K562 (cell line): Measurements from ENCODE around the gene POMT2. TPM values are rescaled to one million over a fixed set of nuclear protein-coding genes. Genes with fewer than 3 reads are reported as not detected.

ENCODE experiments used
- ATAC-seq: fragments of 200-7000 bp; cut with Tn5 transposase; 3 replicates; pipeline ENCODE4 v1.9.1; 2020; ENCODE audit warnings: moderate library complexity
- BruUV-seq: library from RNA; stranded (reverse); fragments of 400-500 nt; replicated peaks from 2 replicates; lab custom pipeline; 2021; lab: Mats Ljungman, UMichigan
- CTCF ChIA-PET: fragments of 300-600 bp; formaldehyde crosslinking; extraction: SDS; loops from one replicate; lab custom pipeline; 2021; ENCODE audit warnings: low intra/inter-chr PET ratio; lab: Yijun Ruan, JAX
- POLR2A ChIA-PET: fragments of 300-600, 350-650 bp; sonication (Branson Sonifier 250); formaldehyde crosslinking; extraction: SDS; loops from one replicate; lab custom pipeline; 2021; ENCODE audit warnings: antibody characterized with exemption, inconsistent platforms; lab: Yijun Ruan, JAX
- DNase-seq, 4 experiments: peaks; one replicate each; pipeline versions ENCODE4 v3.0.0 to v3.0.0-alpha.2; 2011 to 2018; ENCODE audit warnings: low spot score in 3 of 4, mixed read lengths in 3 of 4; ENCODE audit errors: extremely low read depth in 1 of 4
- FAIRE-seq: peaks from 2 replicates; lab custom pipeline; 2011; peaks lifted over from hg19 to GRCh38; lab: Jason Lieb, UNC
- H2AFZ ChIP-seq: 2 replicates; pipeline ENCODE4 v1.6.0; 2011; ENCODE audit warnings: low read depth, low read length, control low read depth, inconsistent platforms
- H3K27ac ChIP-seq: fragments of 200-600 bp; 3 replicates; pipeline ENCODE4 v1.8.0; 2011; ENCODE audit warnings: low read depth, mild to moderate bottlenecking, control low read depth, inconsistent platforms, low read length, moderate library complexity, mixed read lengths; ENCODE audit errors: extremely low read depth
- H3K27me3 ChIP-seq, 2 experiments: fragments of 300-600 bp in 1 of 2; 2 replicates in 1 of 2; 3 replicates in 1 of 2; pipeline versions ENCODE4 v1.6.0 to v1.8.0; 2011; ENCODE audit warnings: inconsistent platforms in 2 of 2, low read length in 2 of 2, mild to moderate bottlenecking in 1 of 2, mixed read lengths in 1 of 2, moderate library complexity in 1 of 2; ENCODE audit not compliant: control insufficient read depth in 2 of 2, insufficient read depth in 2 of 2
- H3K36me3 ChIP-seq: fragments of 300-600 bp; 3 replicates; pipeline ENCODE4 v1.8.0; 2011; ENCODE audit warnings: mild to moderate bottlenecking, low read length, inconsistent platforms; ENCODE audit not compliant: control insufficient read depth, insufficient read depth
- H3K4me1 ChIP-seq, 2 experiments: fragments of 200-600 bp in 1 of 2; replicated peaks in 1 of 2; 2 replicates in 1 of 2; 3 replicates in 1 of 2; pipeline versions ENCODE4 v1.5.1 to v1.8.0; 2011; ENCODE audit warnings: inconsistent platforms in 2 of 2, low read length in 2 of 2, mild to moderate bottlenecking in 1 of 2, mixed read lengths in 1 of 2, moderate library complexity in 1 of 2; ENCODE audit not compliant: control insufficient read depth in 2 of 2, insufficient read depth in 2 of 2
- H3K4me2 ChIP-seq: 2 replicates; pipeline ENCODE4 v1.6.1; 2011; ENCODE audit warnings: low read length, control low read depth, inconsistent platforms, mixed read lengths; ENCODE audit not compliant: insufficient read depth
- H3K4me3 ChIP-seq: fragments of 200-600 bp; sonication (generic), shearing (Covaris generic); 2 replicates; pipeline ENCODE4 v1.5.1; 2016; ENCODE audit warnings: control low read depth, inconsistent platforms
- H3K79me2 ChIP-seq: fragments of 200-600 bp; 3 replicates; pipeline ENCODE4 v1.8.0; 2011; ENCODE audit warnings: low read length, inconsistent platforms; ENCODE audit not compliant: control insufficient read depth, insufficient read depth
- H3K9ac ChIP-seq, 2 experiments: 2 replicates each; pipeline versions ENCODE4 v1.6.0 to v1.6.1; 2011; ENCODE audit warnings: low read depth in 2 of 2, low read length in 2 of 2, control low read depth in 1 of 2, inconsistent platforms in 1 of 2, mild to moderate bottlenecking in 1 of 2, mixed read lengths in 1 of 2; ENCODE audit not compliant: insufficient read depth in 1 of 2
- H3K9me1 ChIP-seq: one replicate; pipeline ENCODE4 v1.6.0; 2011; ENCODE audit warnings: inconsistent platforms, mild to moderate bottlenecking, low read length, moderate library complexity; ENCODE audit not compliant: control insufficient read depth, insufficient read depth
- H3K9me3 ChIP-seq: replicated peaks from 2 replicates; pipeline ENCODE4 v1.5.1; 2011; ENCODE audit warnings: low read depth, low read length, inconsistent platforms; ENCODE audit not compliant: control insufficient read depth, insufficient read depth
- H4K20me1 ChIP-seq: replicated peaks from 2 replicates; pipeline ENCODE4 v1.6.1; 2011; ENCODE audit warnings: low read length, inconsistent platforms, mixed read lengths; ENCODE audit not compliant: control insufficient read depth, insufficient read depth
- ADNP ChIP-seq: fragments of 200-800 bp; sonication (Bioruptor generic); IDR thresholded peaks from 2 replicates; pipeline ENCODE4 v1.6.1; 2016; ENCODE audit warnings: missing genetic modification characterization, missing compliant biosample characterization
- ARHGAP35 ChIP-seq: fragments of 450-650 bp; IDR thresholded peaks from 2 replicates; pipeline ENCODE4 v1.6.1; 2018; ENCODE audit not compliant: partially characterized antibody
- ELF2 ChIP-seq: fragments of 250-450 bp; sonication (Bioruptor Pico); IDR thresholded peaks from 2 replicates; pipeline ENCODE4 v1.5.0; 2021; ENCODE audit warnings: mild to moderate bottlenecking
- GTF2B ChIP-seq: IDR thresholded peaks from 2 replicates; pipeline ENCODE4 v1.6.1; 2011; ENCODE audit not compliant: insufficient read length; ENCODE audit errors: extremely low read depth
- HSF4 ChIP-seq: fragments of 250-450 bp; sonication (Bioruptor Pico); IDR thresholded peaks from 2 replicates; pipeline ENCODE4 v2.1.2; 2022; ENCODE audit warnings: mild to moderate bottlenecking, moderate library complexity, borderline replicate concordance
- MBD1 ChIP-seq: fragments of 250-450 bp; sonication (Bioruptor Pico); IDR thresholded peaks from 2 replicates; pipeline ENCODE4 v1.8.0; 2022; ENCODE audit warnings: inconsistent platforms
- MCM2 ChIP-seq: fragments of 450-650 bp; IDR thresholded peaks from 2 replicates; pipeline ENCODE4 v1.6.1; 2017; ENCODE audit warnings: low read depth, mild to moderate bottlenecking
- RREB1 ChIP-seq: fragments of 250-450 bp; sonication (Bioruptor Pico); IDR thresholded peaks from 2 replicates; pipeline ENCODE4 v1.4.0; 2020
- SIRT6 ChIP-seq: IDR thresholded peaks from one replicate; pipeline ENCODE4 v1.6.1; 2012; ENCODE audit warnings: low read depth, mild to moderate bottlenecking, control low read depth, inconsistent platforms, low read length, moderate library complexity
- ZBTB8A ChIP-seq: fragments of 450-650 bp; IDR thresholded peaks from 2 replicates; pipeline ENCODE4 v1.6.1; 2018; ENCODE audit warnings: mild to moderate bottlenecking, moderate library complexity; ENCODE audit not compliant: partially characterized antibody
- ZFP36 ChIP-seq: fragments of 150-350 bp; IDR thresholded peaks from 2 replicates; pipeline ENCODE4 v1.6.1; 2018; ENCODE audit warnings: low read length, low read depth; ENCODE audit not compliant: partially characterized antibody
- WGBS: fragments of 100-300 bp; shearing (Covaris generic); methylation state at CpG from one replicate; pipeline ENCODE4 v1.1.6; 2016; ENCODE audit warnings: low coverage, mixed read lengths; ENCODE audit not compliant: insufficient coverage; ENCODE audit errors: missing lambda C conversion rate; 5-methylcytosine and 5-hydroxymethylcytosine counted together
- in situ Hi-C: fragments of 300-500 bp; cut with MboI; formaldehyde crosslinking; loops from 4 replicates; pipeline ENCODE4 v1.15.0; 2018; ENCODE audit warnings: inconsistent platforms, mixed read lengths
- intact Hi-C: fragments of 100-400 bp; cut with micrococcal nuclease; formaldehyde crosslinking; loops from 2 replicates; pipeline ENCODE4 v1.14.2; 2022
- polyA plus RNA-seq, 8 experiments: library from polyadenylated mRNA; depleted of rRNA in 4 of 8; stranded (reverse) in 5 of 8; unstranded in 3 of 8; fragments of >200 nt; fragmentation: Nextera tagmentation in 2 of 8; fragmentation: Illumina TruSeq in 1 of 8; extraction: Ambion mirVana in 2 of 8; extraction: Trizol in 1 of 8; gene quantifications; 2 replicates each; pipeline versions ENCODE4 v1.2.1 to v1.2.3, GENCODE V29; 2011 to 2014; ENCODE audit warnings: inconsistent platforms in 1 of 8, missing spikeins in 1 of 8
- total RNA-seq, 7 experiments: library from RNA; depleted of rRNA in 6 of 7; stranded (reverse); fragments of >200 nt in 6 of 7; fragmentation: Illumina TruSeq in 2 of 7; extraction: Trizol in 2 of 7; gene quantifications; 2 replicates each; pipeline versions ENCODE4 v1.2.1 to v1.2.3, GENCODE V29; 2011 to 2021; ENCODE audit warnings: low replicate concordance in 1 of 7
- TF ChIP-seq, protein P1 (sequence below), 2 experiments: fragments of 200-800 bp in 1 of 2; sonication (Bioruptor generic) in 1 of 2; sonication (generic) in 1 of 2; formaldehyde crosslinking in 1 of 2; IDR thresholded peaks in 1 of 2; conservative IDR thresholded peaks in 1 of 2; 2 replicates each; pipeline versions ENCODE4 v1.5.0 to v1.6.1; 2016 to 2020; ENCODE audit warnings: missing compliant biosample characterization in 1 of 2, missing genetic modification characterization in 1 of 2, missing genetic modification reagents in 1 of 2

POMT2 gene
- total and polyA plus RNA-seq, 9 of the 15 experiments (the other 6 are each of a cell fraction or from before 2014, with no cell fraction given), result 0.39 to 16.6 (median 7.8) TPM

- Histone ChIP-seq H3K4me2 (no peak overlapping the region), H3K9me3 (no peaks in the 10 kb centered on the region), H2AFZ (no peak overlapping the region), H3K4me3 (no peak overlapping the region), H3K79me2 (peaks cover 20% of the 10 kb centered on the region; the same call in 2 of the 3 replicates), H3K36me3 (no peaks in the 10 kb centered on the region), H4K20me1 (no peaks in the 10 kb centered on the region), H3K27me3 (no peaks in the 10 kb centered on the region), H3K9ac (no peak overlapping the region), H3K9me1 (no peaks in the 10 kb centered on the region), H3K27ac (no peak overlapping the region), H3K4me1 (peaks cover 10 to 11% of the 10 kb centered on the region in 2 experiments; a peak in 4 of 5 replicates)
- TF ChIP-seq ARHGAP35 (no peak), MCM2 (no peak), ZFP36 (no peak), SIRT6 (no peak), ZBTB8A (no peak), MBD1 (CRISPR knock-in tag) (no peak), ELF2 (no peak), HSF4 (no peak), ADNP (tag) (no peak), RREB1 (CRISPR knock-in tag) (no peak), GTF2B (no peak)
- TF ChIP-seq, protein P1, sequence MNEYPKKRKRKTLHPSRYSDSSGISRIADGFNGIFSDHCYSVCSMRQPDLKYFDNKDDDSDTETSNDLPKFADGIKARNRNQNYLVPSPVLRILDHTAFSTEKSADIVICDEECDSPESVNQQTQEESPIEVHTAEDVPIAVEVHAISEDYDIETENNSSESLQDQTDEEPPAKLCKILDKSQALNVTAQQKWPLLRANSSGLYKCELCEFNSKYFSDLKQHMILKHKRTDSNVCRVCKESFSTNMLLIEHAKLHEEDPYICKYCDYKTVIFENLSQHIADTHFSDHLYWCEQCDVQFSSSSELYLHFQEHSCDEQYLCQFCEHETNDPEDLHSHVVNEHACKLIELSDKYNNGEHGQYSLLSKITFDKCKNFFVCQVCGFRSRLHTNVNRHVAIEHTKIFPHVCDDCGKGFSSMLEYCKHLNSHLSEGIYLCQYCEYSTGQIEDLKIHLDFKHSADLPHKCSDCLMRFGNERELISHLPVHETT (CRISPR knock-in tag; conservative IDR thresholded peaks at IDR 0.05 in 1 of 2, IDR thresholded peaks at IDR 0.05 in 1 of 2), result no peak
- DNase-seq (no peak), FAIRE-seq (no peak), ATAC-seq (no peak)
- intact Hi-C loops (loop anchor here (5.0 to 10.0 kb wide), 4 partner anchors 54 to 281 kb away; partner anchors contain the start of genes SAMD15 and TMED8), in situ Hi-C loops (no loop called here)
- ChIA-PET CTCF (no interaction called here), POLR2A (interaction anchor here (1.5 kb wide), 1 partner anchor 17 kb away, joined by 4 read pairs; no protein-coding TSS in a partner anchor)
- no TSS peak for BruUV-seq
- 91% methylated on average over 4 of the region's 4 CpGs for WGBS
Observed at GRCh38 chr14:77323571-77323970, 2.9 kb upstream of the POMT2 start.
